HG03575 (cell line): ENCODE measurements around the gene RNF17.
A peak's percentile ranks its signal among the peaks of the same experiment; 100 is the strongest.

Experiments
- ATAC-seq: cut with Tn5 transposase; IDR thresholded peaks from one replicate; pipeline ENCODE4 v1.9.1; 2021; ENCODE audit not compliant: unreplicated experiment, insufficient number of reproducible peaks, low FRiP score; ENCODE audit errors: extremely low read depth

Gene RNF17, protein sequence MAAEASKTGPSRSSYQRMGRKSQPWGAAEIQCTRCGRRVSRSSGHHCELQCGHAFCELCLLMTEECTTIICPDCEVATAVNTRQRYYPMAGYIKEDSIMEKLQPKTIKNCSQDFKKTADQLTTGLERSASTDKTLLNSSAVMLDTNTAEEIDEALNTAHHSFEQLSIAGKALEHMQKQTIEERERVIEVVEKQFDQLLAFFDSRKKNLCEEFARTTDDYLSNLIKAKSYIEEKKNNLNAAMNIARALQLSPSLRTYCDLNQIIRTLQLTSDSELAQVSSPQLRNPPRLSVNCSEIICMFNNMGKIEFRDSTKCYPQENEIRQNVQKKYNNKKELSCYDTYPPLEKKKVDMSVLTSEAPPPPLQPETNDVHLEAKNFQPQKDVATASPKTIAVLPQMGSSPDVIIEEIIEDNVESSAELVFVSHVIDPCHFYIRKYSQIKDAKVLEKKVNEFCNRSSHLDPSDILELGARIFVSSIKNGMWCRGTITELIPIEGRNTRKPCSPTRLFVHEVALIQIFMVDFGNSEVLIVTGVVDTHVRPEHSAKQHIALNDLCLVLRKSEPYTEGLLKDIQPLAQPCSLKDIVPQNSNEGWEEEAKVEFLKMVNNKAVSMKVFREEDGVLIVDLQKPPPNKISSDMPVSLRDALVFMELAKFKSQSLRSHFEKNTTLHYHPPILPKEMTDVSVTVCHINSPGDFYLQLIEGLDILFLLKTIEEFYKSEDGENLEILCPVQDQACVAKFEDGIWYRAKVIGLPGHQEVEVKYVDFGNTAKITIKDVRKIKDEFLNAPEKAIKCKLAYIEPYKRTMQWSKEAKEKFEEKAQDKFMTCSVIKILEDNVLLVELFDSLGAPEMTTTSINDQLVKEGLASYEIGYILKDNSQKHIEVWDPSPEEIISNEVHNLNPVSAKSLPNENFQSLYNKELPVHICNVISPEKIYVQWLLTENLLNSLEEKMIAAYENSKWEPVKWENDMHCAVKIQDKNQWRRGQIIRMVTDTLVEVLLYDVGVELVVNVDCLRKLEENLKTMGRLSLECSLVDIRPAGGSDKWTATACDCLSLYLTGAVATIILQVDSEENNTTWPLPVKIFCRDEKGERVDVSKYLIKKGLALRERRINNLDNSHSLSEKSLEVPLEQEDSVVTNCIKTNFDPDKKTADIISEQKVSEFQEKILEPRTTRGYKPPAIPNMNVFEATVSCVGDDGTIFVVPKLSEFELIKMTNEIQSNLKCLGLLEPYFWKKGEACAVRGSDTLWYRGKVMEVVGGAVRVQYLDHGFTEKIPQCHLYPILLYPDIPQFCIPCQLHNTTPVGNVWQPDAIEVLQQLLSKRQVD (N-terminal part only)

DNA sequence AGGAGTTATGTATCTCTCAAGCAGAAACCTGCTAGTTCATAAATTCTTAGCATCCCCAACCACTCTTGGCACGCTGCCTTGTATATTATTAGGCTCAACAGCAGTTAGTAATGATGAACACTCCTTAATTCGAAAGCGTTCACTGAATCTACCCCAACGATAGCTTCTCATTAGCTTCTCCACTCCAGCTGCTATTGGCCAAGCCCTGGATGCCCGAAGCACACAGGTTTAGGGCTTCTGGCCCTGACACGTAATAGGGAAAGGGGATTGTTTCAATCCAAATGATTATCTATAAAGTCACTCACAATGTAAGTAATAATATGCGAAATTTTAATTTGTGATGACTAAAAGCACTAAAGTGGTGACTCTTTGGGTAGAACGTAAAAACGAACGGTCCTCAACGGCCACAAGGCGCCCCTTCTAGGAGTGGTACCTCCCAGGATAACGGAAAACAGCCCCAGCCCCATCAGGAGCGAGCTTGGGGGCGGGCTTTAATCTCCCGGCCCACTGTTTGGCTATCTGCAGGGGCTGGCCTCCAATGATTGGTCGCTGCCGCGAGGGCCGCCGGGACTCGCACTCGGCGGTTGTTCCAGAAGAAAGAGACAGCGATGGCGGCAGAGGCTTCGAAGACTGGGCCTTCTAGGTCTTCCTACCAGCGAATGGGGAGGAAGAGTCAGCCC, at the start of gene RNF17:
RNF17 (plus strand) TSS at position 574 of the 680 bp plus-strand sequence; CDS start at position 609, 35 bp downstream.
- no peak for ATAC-seq

DNA sequence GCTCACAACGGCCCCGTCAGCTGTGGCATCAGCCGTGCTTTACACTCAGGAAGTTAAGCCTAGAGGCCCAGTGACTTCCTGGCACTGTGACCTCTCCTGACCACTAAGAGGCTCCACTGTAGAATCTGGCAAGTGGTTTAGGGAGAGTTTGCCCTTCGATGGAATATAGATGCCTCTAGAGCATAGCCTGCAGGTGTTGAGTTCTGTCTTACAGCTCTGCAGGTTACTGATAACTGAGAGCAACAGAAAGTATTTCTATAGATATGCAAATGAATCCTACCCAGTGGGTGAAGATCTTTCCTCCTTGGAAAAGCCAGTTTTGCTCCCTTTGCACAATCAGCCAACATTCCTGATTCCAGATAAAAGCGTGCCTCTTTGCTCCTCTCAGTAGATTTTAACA, 48.0 kb upstream of the RNF17 start:
- no peak for ATAC-seq

DNA sequence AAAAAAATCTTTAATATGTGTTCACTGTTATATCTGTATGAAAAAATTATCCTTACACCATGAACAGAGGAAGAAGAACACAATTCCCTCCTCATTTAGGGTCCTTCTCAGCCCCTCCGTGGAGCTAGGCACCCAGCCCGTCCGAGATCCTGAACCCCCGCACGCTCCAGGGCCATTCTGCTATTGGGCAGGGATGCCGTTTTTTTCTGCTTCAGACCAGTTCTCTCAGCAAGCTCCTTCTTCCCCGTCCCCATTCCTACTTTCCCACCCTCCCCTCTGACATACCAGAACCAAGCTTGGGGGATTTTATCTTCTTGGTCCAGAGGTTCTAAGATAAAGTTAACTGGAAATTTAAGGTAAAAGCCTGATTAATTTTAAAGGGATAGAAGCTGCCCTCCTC, 47.5 kb upstream of the RNF17 start:
- no peak for ATAC-seq

DNA sequence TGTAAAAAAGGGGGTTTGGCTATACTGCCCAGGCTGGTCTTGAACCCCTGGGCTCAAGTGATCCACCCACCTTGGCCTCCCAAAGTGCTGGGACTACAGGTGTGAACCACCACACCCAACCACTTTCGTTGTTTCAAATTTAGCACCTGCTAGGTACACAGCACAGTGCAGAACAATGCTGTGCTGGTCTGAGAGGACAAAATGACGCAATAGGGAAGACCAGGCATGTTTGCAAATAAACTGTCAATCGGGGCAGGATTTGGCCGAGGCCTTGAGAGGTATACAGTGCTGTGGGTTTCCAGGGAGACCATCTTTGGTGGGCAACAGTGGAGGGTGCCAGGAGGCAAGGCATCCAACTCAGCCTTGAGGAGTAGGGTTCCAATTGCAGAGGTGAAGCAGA, 46.8 kb upstream of the RNF17 start:
- ATAC-seq, result no peak

DNA sequence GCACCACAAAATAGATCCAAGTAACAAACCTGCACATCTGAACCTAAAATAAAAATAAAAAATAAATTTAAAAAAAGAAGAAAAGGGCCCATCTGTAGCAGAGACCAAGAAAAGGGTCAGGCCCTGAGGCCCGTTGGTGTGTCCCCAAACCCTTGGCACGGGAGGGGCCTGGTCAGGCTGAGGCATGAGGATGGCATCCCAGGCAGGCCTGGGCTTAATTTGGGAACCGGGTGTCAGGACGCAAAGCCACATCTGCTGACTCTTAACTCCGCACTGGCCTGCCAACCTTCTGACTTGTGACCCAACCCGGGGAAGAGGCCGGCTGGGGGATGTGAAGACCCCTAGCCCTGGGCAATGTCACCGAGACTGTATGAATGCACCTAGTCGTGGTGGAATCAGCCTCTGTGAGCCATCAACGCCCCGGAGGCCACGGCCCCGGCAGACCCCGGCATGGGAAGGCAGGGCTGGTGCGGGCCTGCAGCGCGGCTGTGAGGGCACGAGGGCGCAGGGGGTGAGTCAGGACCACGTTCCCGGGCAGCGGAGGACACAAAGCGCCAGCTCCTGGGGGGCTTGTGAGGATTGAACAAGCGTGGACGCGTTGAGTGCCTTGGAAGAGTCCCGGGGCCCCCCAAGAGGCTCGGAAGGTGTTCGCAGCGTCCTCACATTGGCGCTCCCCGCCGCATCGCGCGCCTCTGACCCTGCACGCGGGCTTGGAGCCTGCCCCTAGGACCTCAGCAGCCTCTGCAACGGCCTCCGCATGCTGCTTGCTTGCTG, 45.6 kb upstream of the RNF17 start:
- ATAC-seq, result no peak

DNA sequence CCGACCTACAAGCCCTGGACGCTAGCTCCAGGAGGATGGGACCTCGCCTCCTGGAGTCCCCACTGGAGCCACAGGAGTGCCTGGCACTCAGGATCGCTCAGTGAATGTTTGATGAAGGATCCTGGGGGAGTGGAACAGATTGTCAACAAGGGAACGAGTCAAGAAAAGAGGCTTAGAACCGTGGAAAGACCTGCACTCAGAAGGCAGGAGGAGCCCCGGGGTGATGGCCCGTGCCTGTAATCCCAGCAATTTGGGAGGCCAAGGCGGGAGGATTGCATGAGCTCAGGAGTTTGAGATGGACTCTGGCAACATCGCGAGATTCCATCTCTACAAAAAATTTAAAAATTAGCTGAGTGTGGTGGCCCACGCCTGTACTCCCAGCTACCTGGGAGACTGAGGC, 44.8 kb upstream of the RNF17 start:
- ATAC-seq, result no peak

DNA sequence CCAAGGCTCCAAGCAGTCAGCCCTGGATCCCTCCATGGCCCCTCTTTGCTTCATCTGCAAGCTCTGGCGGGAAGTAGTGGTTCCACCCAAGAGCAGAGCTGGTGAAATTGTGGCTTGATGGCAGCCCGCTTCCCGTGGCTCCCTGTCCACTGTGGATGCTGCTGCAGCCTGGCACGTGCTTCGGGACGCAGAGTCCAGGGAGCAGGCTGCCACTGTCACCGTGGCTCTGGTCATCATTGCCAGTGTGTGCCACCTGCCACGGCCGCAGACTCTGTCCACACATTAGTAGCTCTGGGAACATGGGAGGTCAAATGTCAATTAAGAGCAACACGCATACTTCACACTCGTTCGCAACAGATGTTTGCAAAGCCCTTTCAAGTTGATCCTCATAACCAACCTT, 40.8 kb upstream of the RNF17 start:
- ATAC-seq, result no peak

DNA sequence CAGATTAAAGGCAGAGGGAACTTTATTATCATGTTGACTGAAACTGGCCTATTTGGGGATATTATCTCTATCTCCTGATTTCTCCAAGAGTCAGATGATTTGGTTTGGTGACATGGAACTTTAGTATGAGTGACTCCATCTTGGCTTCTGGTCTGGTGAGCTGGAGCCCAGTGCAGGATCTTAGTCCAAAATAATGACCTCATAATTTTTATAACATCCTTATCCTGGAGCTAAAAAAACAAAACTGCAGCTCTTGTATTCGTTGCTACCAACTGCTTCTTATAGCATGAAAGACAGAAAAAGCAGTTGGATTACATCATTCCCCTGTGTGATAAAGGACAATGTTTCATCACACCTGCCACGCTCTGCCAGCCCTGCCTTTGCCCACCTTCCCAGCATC, 39.3 kb upstream of the RNF17 start:
- ATAC-seq, result no peak

DNA sequence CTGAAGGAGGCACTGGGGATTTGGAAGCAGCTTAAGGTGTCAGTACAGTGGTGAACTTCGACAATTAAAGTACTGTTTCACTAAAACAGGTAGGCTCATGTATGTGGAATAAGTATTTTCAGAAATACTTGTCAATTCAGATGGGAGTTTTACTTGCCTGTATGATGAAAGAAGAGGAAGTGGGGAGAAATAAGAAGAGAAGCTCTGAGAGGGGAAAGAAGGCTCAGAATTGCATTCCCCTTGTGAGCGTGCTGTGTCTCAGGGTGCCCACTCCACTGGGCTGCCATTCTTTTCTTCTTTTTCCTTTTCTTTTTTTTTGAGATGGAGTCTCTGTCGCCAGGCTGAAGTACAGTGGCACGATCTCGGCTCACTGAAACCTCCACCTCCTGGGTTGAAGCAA, 38.6 kb upstream of the RNF17 start:
- ATAC-seq, result no peak

DNA sequence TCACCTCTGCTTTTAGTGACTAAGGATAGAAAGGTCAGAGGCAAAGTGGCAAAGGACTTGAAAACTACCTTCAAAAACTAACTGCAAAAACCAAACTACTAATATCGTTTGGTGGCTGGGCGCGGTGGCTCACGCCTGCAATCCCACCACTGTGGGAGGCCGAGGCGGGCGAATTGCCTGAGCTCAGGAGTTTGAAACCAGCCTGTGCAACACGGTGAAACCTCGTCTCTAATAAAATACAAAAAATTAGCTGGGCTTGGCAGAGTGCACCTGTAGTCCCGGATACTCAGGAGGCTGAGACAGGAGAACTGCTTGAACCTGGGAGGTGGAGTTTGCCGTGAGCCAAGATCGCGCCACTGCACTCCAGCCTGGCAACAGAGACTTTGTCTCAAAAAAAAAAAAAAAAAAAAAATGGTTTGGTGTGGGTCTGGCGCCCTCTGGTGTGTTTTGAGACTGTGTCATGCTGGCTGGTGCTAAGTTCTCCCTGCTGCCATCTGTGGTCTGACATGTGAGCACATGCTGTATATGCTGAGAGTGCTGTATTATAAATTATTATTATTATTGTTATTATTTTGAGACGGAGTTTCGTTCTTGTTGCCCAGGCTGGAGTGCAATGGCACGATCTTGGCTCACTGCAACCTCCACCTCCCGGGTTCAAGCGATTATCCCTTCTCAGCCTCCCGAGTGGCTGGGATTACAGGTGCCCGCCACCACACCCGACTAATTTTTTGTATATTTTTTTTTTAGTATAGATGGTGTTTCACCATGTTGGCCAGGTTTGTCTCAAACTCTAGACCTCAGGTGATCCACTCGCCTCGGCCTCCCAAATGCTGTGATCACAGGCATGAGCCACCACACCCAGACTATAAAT, 36.0 kb upstream of the RNF17 start:
- ATAC-seq, result no peak

DNA sequence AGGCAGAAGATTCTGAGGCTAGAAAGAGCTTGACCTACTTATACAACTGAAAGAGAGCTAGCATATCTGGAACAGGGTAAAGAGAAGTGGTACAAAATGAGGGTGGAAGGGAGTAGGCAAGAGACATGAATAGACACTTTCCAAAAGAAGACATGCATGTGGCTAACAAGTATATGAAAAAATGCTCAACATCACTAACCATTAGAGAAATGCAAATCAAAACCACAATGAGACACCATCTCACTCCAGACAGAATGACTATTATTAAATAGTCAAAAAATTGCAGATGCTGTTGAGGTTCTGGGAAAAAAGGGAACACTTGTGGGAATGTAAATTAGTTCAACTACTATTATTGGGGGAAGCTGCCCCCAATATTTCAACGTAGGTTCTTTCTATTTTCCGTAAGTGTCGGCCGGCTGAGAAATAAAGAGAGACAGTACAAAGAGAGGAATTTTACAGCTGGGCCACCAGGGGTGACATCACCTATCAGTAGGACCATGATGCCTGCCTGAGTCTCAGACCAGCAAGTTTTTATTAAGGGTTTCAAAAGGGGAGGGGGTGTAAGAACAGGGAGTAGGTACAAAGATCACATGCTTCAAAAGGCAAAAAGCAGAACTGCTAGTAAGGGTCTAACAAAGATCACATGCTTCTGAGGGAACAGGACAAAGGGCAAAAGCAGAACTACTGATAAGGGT, 32.9 kb upstream of the RNF17 start:
- ATAC-seq, result peak; percentile 81

DNA sequence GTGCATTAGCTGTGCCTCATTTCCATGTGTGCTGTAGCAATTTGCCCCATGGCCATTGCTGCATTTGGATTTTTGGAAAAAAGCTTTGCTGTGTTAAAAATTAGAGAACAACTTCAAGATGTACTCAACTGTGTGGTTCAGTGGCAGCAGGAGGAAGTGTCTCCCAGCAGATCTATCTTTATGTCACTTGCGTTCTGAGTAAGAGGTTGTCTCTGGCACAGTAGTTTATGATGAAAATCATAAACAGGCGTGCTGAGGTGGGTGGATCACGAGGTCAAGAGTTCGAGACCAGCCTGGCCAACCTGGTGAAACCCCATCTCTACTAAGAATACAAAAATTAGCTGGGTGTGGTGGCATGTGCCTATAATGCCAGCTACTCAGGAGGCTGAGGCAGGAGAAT, 29.0 kb upstream of the RNF17 start:
- no peak for ATAC-seq

DNA sequence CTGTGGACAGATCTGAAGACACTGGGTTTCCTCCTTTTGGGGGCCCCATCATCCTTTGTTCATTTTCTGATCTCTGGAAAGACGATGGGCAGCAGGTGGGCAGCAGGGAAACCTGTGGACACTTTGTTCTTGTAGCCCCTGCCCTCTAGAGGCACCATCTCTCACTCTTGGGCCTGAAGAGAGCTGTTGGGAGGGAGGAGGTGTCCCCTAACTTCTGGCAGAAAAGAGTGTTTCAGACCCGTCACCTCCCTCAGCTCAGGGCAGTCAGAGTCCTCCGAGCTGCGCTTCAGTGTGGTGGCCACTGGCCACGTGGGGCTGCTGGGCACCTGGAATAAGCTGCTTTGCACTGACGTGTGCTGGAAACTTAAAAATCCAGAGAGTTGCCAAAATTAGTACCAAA, 26.9 kb upstream of the RNF17 start:
- ATAC-seq, result no peak

DNA sequence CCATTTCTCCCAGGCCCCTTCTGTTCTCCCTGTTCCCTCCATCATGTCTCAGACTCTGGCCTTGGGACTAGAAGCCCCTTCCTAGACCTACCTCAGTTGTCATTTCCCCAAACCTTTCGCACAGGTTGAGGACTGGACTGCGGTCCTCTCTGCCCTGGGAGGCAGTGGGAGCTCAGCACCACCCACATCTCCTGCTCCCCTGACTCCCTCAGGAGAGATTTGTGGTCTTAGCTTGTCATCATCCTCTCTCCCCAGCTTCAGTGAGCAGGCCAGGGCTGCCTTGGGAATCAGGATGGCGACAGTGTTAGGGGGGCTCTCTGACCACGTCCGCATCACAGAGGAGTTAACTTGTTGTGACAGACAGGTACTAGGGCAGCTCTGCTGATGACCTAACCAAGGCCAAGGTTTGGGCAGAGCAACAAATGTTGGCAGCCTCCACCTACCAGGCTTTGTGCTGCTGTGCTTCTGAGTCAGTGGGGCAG, 25.6 kb upstream of the RNF17 start:
- no peak for ATAC-seq

DNA sequence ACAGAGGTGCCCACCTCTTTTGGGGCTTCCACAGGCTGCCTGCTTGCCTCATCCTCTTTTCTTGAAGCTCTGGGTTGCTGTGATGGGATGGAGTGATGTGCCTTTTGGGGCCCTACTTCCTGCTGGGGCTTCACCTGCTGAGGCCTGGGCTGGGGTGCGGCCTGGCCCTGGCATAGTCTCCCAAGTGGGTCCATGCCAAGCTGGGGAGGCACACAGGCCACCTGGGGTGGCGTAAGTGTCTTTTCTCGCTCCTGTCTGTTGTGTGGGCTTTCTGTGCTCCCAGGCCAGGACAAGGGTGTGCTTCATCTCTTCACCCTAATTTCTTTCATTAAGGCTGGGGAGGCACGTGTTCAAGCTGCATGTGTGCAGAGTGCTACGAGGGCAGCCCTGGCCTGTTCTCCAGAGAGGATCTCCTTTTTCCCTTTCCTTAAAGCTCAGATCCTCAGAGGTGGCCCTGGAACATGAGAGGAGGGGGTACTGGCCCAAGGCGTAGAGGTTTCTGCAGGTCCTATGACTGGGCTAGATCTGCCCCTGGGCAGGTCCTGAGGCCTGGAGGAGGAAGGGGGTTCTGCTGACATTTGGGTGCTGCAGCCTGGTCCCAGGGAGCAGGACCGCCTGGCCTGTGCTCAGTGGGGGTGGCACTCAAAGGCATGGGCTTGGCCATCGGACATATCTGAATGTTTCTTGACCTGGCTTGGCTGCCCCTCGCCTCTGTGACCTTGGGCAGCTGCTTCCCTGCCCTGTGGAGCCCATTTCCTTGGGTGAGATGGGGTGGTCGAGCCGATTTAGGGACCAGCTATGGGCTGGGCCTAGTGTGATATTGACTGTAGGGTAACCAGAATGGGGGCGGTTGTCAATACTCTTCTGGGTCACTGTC, 23.7 kb upstream of the RNF17 start:
- ATAC-seq, result no peak
